Measurements from ENCODE around the gene THSD1.

DNA sequence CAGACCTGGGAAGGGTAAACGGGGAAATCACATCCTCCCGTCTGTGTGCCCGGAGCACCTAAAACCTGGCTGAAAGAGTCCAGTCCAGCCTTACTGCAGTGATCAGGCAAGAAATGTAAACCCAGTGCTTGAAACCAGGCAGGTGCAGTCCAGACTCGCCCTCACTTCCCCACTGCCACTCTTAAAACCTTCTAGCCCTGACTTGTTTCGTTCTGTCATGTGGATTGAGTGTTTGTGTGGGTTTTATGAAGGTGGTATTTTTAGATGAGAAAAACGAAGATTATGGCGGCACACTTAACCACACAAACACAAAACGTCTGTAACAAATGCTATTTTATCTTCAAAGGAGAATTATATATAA is 48.5 kb upstream of the THSD1 start:
- no peak for TF ChIP-seq CTCF (IDR thresholded peaks at IDR 0.05)
- TF ChIP-seq POLR2A (IDR thresholded peaks at IDR 0.05): peak; percentile 19
- peak; percentile 52 for TF ChIP-seq POLR2AphosphoS5 (IDR thresholded peaks at IDR 0.05)
